GM21381 (cell line): ENCODE data around the gene RPEL1.

ENCODE experiments used
- ATAC-seq: cut with Tn5 transposase; IDR thresholded peaks from one replicate; pipeline ENCODE4 v1.9.1; 2021; ENCODE audit warnings: mild to moderate bottlenecking, moderate library complexity; ENCODE audit not compliant: unreplicated experiment

RPEL1 gene

GRCh38 chr10:103278537-103278823, 32.8 kb downstream of the RPEL1 start:
- no peak for ATAC-seq

- no peak for ATAC-seq
These were observed 33.2 kb downstream of the RPEL1 start for GRCh38 chr10:103278862-103279298.

GRCh38 chr10:103280031-103280430, 34.3 kb downstream of the RPEL1 start:
- ATAC-seq, result no peak

GRCh38 chr10:103280506-103280905, 34.8 kb downstream of the RPEL1 start:
- no peak for ATAC-seq

GRCh38 chr10:103281753-103282152, 36.1 kb downstream of the RPEL1 start:
- ATAC-seq, result no peak

DNA sequence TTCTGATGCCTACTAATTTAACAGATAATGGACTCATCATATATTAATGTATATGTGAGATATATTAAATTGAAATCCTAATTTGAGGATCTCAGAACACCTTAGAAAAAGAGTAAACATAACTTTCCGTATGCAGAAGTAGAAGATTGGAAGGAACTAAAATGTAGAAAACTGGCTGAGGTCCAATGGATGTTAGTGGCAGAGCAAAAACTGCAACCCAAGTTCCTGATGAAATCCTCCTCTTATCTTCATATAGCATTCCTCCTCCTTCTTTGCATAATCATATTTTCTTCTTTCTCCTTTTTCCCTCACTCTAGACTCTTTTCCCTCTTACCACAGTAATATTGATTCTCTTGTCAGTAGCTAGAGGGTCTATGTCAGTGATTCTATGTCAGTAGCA, 37.3 kb downstream of the RPEL1 start:
- ATAC-seq, result no peak

DNA sequence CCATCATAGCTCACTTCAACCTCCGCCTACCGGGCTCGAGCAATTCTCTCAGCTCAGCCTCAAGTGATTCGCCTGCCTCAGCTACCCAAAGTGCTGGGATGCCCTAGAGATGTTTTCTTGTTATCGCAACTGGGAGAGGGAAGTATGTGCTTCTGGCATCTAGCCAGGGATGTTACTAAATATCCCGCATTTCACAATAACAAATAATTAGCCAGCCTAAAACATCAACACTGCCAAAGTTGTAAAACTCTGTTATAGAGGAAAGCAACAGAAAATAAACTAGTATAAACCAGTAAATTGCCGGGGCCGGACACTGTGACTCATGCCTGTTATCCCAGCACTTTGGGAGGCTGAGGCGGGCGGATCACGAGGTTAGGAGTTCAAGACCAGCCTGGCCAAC, 38.5 kb downstream of the RPEL1 start:
- no peak for ATAC-seq

- no peak for ATAC-seq
These were observed 42.3 kb downstream of the RPEL1 start for GRCh38 chr10:103287992-103288391.

GRCh38 chr10:103291588-103291987, 45.9 kb downstream of the RPEL1 start:
- no peak for ATAC-seq

DNA sequence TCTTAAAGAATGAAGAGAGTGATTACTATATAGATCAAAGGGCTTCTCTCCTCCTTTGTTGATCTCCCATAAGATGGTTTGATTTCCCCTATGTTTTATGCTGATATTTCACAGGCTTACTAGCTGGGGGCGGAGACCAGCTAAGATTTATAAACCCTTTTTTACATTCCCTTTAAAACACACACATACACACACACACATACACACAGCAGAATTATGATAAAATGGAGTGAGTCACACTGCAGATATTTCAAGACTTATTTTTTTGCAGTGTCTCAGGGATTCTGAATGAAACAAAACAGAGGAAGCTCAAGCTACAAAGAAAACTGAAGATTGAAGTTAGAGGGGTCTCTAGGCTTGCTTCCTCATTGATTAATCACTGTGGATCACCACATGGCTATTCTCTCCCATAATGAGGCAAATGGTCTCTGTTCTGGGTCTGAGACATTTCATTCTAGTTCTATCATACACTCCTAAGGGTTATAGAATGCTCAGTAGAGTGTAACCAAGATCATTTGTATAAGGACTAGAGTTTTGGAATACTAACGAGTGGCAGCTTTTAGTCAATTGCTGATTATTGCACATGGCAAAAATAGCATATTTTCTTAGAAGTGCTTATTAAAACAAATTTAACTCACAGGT, 49.8 kb downstream of the RPEL1 start:
- ATAC-seq, result no peak
